Endothelial cell of umbilical vein (primary cell): ENCODE data around the gene USP36. TPM values are rescaled to one million over a fixed set of nuclear protein-coding genes. Genes with fewer than 3 reads are reported as not detected.

Source experiments
- BruUV-seq: library from RNA; stranded (reverse); fragments of 400-500 nt; replicated peaks from 2 replicates; lab custom pipeline; 2021; lab: Mats Ljungman, UMichigan
- CTCF ChIA-PET: fragments of 300-600, 350-600 bp; sonication (Branson Sonifier 250); formaldehyde crosslinking; loops from one replicate; lab custom pipeline; 2021; ENCODE audit warnings: antibody characterized with exemption, inconsistent platforms; lab: Charles Lee
- POLR2A ChIA-PET: fragments of 300-600, 350-600 bp; sonication (Branson Sonifier 250); formaldehyde crosslinking; loops from one replicate; lab custom pipeline; 2021; ENCODE audit warnings: antibody characterized with exemption, inconsistent platforms; lab: Charles Lee
- DNase-seq: peaks from one replicate; pipeline ENCODE4 v3.0.0-alpha.2; 2011; ENCODE audit warnings: low read depth, low spot score
- FAIRE-seq: peaks from 2 replicates; lab custom pipeline; 2011; peaks lifted over from hg19 to GRCh38; lab: Jason Lieb, UNC
- H2AFZ ChIP-seq: 2 replicates; pipeline ENCODE4 v1.6.0; 2012; ENCODE audit warnings: low read depth, low read length, control low read depth, inconsistent platforms
- H3K27ac ChIP-seq: 2 replicates; pipeline ENCODE4 v1.5.1; 2011; ENCODE audit warnings: low read depth, mild to moderate bottlenecking, control low read depth, low read length, moderate library complexity; ENCODE audit not compliant: insufficient read depth
- H3K27me3 ChIP-seq, 2 experiments: 2 replicates each; pipeline versions ENCODE4 v1.6.0 to v1.6.1; 2011; ENCODE audit warnings: low read length in 2 of 2, mixed read lengths in 1 of 2; ENCODE audit not compliant: control insufficient read depth in 2 of 2, insufficient read depth in 2 of 2
- H3K36me3 ChIP-seq, 2 experiments: 2 replicates in 1 of 2; 3 replicates in 1 of 2; pipeline ENCODE4 v1.5.1; 2011; ENCODE audit warnings: low read length in 2 of 2, mild to moderate bottlenecking in 1 of 2, moderate library complexity in 1 of 2; ENCODE audit not compliant: control insufficient read depth in 2 of 2, insufficient read depth in 2 of 2; ENCODE audit errors: extremely low read depth in 1 of 2
- H3K4me1 ChIP-seq: 3 replicates; pipeline ENCODE4 v1.5.1; 2011; ENCODE audit warnings: mild to moderate bottlenecking, low read length; ENCODE audit not compliant: control insufficient read depth, insufficient read depth; ENCODE audit errors: extremely low read depth
- H3K4me2 ChIP-seq: 2 replicates; pipeline ENCODE4 v1.6.1; 2011; ENCODE audit warnings: low read length, control low read depth, mixed read lengths; ENCODE audit not compliant: insufficient read depth
- H3K4me3 ChIP-seq, 3 experiments: fragments of 200-600 bp in 1 of 3; sonication (generic), shearing (Covaris generic) in 1 of 3; replicated peaks in 1 of 3; 2 replicates each; pipeline ENCODE4 v1.5.1; 2011 to 2016; ENCODE audit warnings: control low read depth in 3 of 3, low read length in 3 of 3, mild to moderate bottlenecking in 2 of 3, inconsistent platforms in 1 of 3, low read depth in 1 of 3, moderate library complexity in 1 of 3; ENCODE audit not compliant: insufficient read depth in 1 of 3
- H3K79me2 ChIP-seq: 2 replicates; pipeline ENCODE4 v1.6.0; 2012; ENCODE audit warnings: low read length, inconsistent platforms; ENCODE audit not compliant: control insufficient read depth, insufficient read depth
- H3K9ac ChIP-seq: replicated peaks from 2 replicates; pipeline ENCODE3; 2011; ENCODE audit warnings: low read length, control low read depth; ENCODE audit not compliant: insufficient read depth; ENCODE audit errors: extremely low read depth
- H3K9me1 ChIP-seq: replicated peaks from 3 replicates; pipeline ENCODE4 v1.6.0; 2011; ENCODE audit warnings: mild to moderate bottlenecking, low read length; ENCODE audit not compliant: control insufficient read depth, insufficient read depth; ENCODE audit errors: extremely low read depth
- H3K9me3 ChIP-seq: replicated peaks from 2 replicates; pipeline ENCODE4 v1.5.1; 2012; ENCODE audit warnings: low read length, inconsistent platforms; ENCODE audit not compliant: control insufficient read depth, insufficient read depth
- H4K20me1 ChIP-seq: replicated peaks from 2 replicates; pipeline ENCODE3; 2011; ENCODE audit warnings: mild to moderate bottlenecking, low read length; ENCODE audit not compliant: control insufficient read depth, insufficient read depth; ENCODE audit errors: extremely low read depth
- FOS ChIP-seq: IDR thresholded peaks from 2 replicates; pipeline ENCODE4 v1.6.1; 2011; ENCODE audit warnings: mild to moderate bottlenecking, low read length, moderate library complexity, borderline replicate concordance; ENCODE audit not compliant: insufficient read depth
- GATA2 ChIP-seq: IDR thresholded peaks from 2 replicates; pipeline ENCODE4 v1.7.0; 2011; ENCODE audit warnings: low read depth, mild to moderate bottlenecking, moderate library complexity, mixed read lengths, low read length; ENCODE audit not compliant: insufficient read length, insufficient read depth
- JUN ChIP-seq: IDR thresholded peaks from 2 replicates; pipeline ENCODE4 v1.6.1; 2011; ENCODE audit warnings: borderline replicate concordance, low read depth; ENCODE audit not compliant: insufficient read length, insufficient read depth
- MYC ChIP-seq: IDR thresholded peaks from one replicate; pipeline ENCODE4 v1.6.1; 2011; ENCODE audit warnings: mild to moderate bottlenecking, low read depth, low read length
- POLR2A ChIP-seq: IDR thresholded peaks from 2 replicates; pipeline ENCODE4 v1.6.1; 2012; ENCODE audit warnings: low read depth, mild to moderate bottlenecking, control low read depth, low read length
- POLR2AphosphoS5 ChIP-seq: IDR thresholded peaks from 2 replicates; pipeline ENCODE4 v1.6.1; 2012; ENCODE audit warnings: low read depth, mild to moderate bottlenecking, control low read depth, low read length, moderate library complexity; ENCODE audit not compliant: insufficient read depth
- dilution Hi-C: fragments of 300-500 bp; cut with MboI; formaldehyde crosslinking; loops from one replicate; pipeline ENCODE4 v1.15.0; 2019; ENCODE audit warnings: low sequenced_read_pairs; ENCODE audit not compliant: extremely low pct_ligation_motif_present
- intact Hi-C: fragments of 100-400 bp; cut with micrococcal nuclease; formaldehyde crosslinking; loops from one replicate; pipeline ENCODE4 v1.10.0; 2022
- polyA plus RNA-seq, 4 experiments: library from polyadenylated mRNA; depleted of rRNA in 3 of 4; stranded (reverse) in 3 of 4; unstranded in 1 of 4; fragments of >200 nt; gene quantifications; 2 replicates each; pipeline versions ENCODE4 v1.2.1 to v1.2.3, GENCODE V29; 2011 to 2012; ENCODE audit warnings: missing spikeins in 1 of 4
- total RNA-seq: library from RNA; stranded (reverse); gene quantifications from 2 replicates; pipeline ENCODE4 v1.2.3, GENCODE V29; 2021
- TF ChIP-seq, protein P1 (sequence below), 2 donors: IDR thresholded peaks; 1 replicate in 1 of 2; 2 replicates in 1 of 2; pipeline ENCODE4 v1.5.1; 2011; ENCODE audit warnings: low read length in 2 of 2, mild to moderate bottlenecking in 2 of 2, moderate library complexity in 2 of 2, control low read depth in 1 of 2, inconsistent platforms in 1 of 2, low read depth in 1 of 2; ENCODE audit not compliant: insufficient read depth in 1 of 2; ENCODE audit errors: extremely low read depth in 1 of 2
- TF ChIP-seq, protein P2 (sequence below): IDR thresholded peaks from 2 replicates; pipeline ENCODE4 v1.6.1; 2011; ENCODE audit not compliant: insufficient read depth, insufficient read length

USP36 gene
- total and polyA plus RNA-seq, 2 donors (not counting 3 experiments of a cell fraction or from before 2014, with no cell fraction given), result 29.8 to 46.6 TPM

DNA sequence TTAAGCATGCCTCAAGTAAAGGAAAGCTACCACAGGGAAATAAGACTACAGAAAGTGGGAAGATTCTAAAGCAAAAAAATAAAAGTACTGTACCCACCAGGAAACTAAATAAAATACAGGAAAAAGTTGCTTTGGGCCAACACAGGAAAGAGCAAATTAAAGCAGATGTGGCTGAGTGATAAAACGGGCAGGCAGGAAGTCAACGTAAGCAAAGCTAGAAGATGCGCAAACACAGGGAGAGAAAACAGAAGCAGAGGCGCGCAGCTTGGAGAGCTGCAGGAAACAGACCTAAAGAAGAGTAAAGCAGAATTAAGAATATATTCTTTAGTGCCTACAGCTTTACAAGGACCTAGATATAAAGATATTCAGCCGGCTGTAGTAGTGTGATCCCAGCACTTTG is 21.7 kb downstream of the USP36 start:
- BruUV-seq, result no TSS peak
- H3K27me3 ChIP-seq, result no peaks in the 10 kb centered on the region

More for the DNA sequence above, 21.7 kb downstream of the USP36 start:
- peaks cover 19% of the 10 kb centered on the region for H3K4me1 ChIP-seq
- intact Hi-C loops (no loop called here), dilution Hi-C loops (no loop called here)
- no peaks in the 10 kb centered on the region for H4K20me1 ChIP-seq
- no peak overlapping the region for H3K4me3 ChIP-seq
- DNase-seq, result peak; percentile 92
- ChIA-PET POLR2A (interaction anchor here (0.7 to 1.2 kb wide), 2 partner anchors 14 to 122 kb away, joined by 3 to 5 read pairs; no protein-coding TSS in a partner anchor), CTCF (interaction anchor here (0.8 to 2.7 kb wide), 8 partner anchors 9 to 322 kb away, joined by 3 to 11 read pairs (median 4); no protein-coding TSS in a partner anchor)
- peak overlapping the region; percentile 56 for H3K27ac ChIP-seq
- H3K79me2 ChIP-seq, result no peaks in the 10 kb centered on the region
- H3K9me1 ChIP-seq, result no peaks in the 10 kb centered on the region
- H2AFZ ChIP-seq, result no peak overlapping the region
- H3K4me2 ChIP-seq, result peak overlapping the region; percentile 64
- TF ChIP-seq MYC (no peak), POLR2A (peak; percentile 56), GATA2 (peak; percentile 95), JUN (peak; percentile 8), POLR2AphosphoS5 (peak; percentile 72), FOS (no peak)
- TF ChIP-seq, protein P1, sequence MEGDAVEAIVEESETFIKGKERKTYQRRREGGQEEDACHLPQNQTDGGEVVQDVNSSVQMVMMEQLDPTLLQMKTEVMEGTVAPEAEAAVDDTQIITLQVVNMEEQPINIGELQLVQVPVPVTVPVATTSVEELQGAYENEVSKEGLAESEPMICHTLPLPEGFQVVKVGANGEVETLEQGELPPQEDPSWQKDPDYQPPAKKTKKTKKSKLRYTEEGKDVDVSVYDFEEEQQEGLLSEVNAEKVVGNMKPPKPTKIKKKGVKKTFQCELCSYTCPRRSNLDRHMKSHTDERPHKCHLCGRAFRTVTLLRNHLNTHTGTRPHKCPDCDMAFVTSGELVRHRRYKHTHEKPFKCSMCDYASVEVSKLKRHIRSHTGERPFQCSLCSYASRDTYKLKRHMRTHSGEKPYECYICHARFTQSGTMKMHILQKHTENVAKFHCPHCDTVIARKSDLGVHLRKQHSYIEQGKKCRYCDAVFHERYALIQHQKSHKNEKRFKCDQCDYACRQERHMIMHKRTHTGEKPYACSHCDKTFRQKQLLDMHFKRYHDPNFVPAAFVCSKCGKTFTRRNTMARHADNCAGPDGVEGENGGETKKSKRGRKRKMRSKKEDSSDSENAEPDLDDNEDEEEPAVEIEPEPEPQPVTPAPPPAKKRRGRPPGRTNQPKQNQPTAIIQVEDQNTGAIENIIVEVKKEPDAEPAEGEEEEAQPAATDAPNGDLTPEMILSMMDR (IDR thresholded peaks at IDR 0.05; ENCODE audit: extremely low read depth in 1 of 2, insufficient read depth in 1 of 2, low read depth in 1 of 2, low read length in 2 of 2), result no peak
- TF ChIP-seq, protein P2, sequence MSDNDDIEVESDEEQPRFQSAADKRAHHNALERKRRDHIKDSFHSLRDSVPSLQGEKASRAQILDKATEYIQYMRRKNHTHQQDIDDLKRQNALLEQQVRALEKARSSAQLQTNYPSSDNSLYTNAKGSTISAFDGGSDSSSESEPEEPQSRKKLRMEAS, result no peak
- peaks cover 16 to 39% of the 10 kb centered on the region in 2 experiments for H3K36me3 ChIP-seq
- H3K9ac ChIP-seq, result no peak overlapping the region
- peak; percentile 90 for FAIRE-seq
- no peaks in the 10 kb centered on the region for H3K9me3 ChIP-seq
